GM19099 (cell line): ENCODE measurements around the gene RPL35A.
A peak's percentile ranks its signal among the peaks of the same experiment; 100 is the strongest.

ENCODE experiments used
- POLR2A ChIP-seq: IDR thresholded peaks from 3 replicates; pipeline ENCODE4 v1.6.1; 2011; ENCODE audit warnings: low read depth; ENCODE audit not compliant: insufficient read length; ENCODE audit errors: extremely low read depth

Gene RPL35A

DNA sequence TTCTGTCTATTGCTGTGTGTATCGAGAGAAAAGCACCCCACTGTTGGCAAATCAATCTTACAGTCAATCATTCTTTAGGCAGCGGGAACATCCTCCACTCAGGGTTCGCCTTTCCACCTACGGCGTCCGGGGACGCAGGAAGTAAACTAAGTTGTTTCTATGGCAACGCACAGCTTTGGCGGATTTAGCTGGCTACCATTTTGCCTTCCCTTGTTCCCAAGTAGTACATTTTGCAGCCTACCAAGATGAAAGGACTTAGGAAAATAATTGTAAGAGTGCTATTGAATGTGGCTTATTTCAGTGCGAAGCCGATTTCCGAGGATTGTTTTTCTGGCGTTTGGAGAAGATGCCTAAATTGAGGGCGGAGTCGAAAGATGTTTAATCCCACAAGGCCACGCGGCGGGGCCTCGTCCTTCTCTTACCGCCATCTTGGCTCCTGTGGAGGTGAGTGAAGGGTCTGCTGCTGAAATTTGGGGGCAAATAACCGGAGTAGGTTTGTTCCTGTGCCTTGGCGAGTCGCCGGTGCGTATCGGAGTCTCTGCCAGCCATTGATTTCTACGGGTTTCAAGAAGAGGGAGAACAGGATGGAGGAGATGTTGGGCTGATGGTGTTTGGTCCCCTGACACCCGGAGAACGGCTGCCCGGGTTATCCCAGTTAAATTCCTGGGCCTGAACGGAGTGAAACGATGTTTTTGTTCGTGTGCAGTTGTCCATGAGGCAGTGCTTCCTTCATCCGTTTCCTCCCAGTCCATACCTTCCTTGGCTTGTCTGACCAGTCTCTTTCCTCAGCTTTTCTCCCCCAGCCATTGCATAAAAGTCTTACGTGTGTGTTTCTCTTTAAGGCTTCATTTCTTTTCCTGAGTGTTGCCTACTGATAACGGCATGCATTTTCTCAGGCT is at the start of gene RPL35A:
Gene RPL35A, plus strand, starts transcription at position 413 of the 899 bp plus-strand sequence. CDS start 778 bp downstream, outside the sequence.
- TF ChIP-seq POLR2A = peak; percentile 98

DNA sequence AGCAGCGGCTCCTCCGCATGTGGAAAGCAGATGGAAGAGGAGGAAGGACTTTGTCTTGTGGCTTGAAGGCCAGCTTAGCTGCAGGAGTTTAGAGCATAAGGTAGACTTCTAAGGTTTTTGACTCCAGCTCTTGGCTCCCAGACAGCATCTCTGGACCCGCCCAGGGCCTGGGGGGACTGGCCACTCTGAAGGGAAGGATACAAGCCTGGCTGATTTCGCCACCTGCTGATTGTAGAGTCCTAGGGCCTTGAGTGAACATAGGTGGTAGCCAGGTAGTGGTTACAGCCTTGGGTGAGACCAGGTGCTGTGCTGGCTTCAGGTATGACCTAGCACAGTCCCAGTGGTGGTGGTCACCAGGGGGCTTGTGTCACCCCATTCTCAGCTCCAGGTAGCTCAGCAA is 48.4 kb upstream of the RPL35A start:
- TF ChIP-seq POLR2A = no peak

DNA sequence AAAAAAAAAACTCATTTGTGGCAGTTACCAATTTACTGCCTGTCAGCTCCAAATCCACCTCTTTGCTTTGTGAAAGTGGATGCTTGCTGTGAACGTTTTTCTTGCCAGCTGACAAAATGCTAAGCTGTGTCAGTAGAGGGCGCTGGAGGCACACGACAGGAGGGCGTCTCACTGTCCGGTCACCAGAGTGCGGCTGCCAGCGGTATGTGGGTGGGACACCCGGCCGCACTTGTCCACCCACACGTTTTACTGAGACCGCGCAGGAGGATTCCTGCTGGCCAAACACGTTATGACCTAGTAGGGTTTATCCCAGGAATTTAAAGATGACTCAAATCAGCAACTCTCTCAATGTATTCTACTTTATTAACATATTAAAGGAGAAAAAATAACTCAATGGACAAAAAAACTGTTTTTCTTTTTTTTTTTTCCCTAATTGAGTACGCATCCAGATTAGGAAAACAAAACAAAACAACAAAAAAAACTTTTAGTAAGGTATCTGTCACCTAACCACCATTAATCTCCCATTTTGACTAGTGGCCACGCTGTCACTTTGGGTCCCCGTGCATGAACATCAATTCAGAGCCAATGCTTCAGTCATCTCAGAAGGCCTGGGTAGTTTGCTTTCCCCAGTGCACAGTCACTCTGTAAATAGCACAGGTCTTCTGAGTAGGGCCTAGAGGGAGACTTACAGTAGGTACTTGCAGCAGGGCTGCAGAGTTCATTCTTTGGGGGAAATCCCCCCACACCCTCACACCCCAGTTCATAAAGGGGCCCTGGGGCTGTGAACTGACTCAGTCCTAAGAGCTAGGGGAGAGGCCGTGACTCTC is 43.8 kb upstream of the RPL35A start:
- TF ChIP-seq POLR2A = no peak

DNA sequence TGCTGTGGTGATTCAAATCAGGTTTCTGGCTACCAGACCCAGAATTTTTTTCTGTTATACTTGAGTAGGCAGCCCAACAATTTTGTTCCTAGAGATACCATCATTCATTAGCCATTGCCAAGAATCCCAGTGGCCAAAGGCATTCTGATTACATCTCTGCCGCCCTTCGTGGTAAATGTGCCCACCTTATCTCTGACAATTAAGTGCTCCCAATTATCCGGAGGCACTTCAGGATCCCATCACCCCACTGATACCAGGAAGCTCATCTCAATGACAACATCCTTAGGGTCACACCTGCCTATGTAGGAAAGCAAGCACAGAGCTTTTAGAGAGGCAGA is 43.2 kb upstream of the RPL35A start:
- TF ChIP-seq POLR2A = no peak

- no peak for TF ChIP-seq POLR2A
Measured at GRCh38 chr3:197907196-197907595, 42.8 kb upstream of the RPL35A start.

- TF ChIP-seq POLR2A = no peak
Measured at GRCh38 chr3:197908957-197909701, 40.9 kb upstream of the RPL35A start.

DNA sequence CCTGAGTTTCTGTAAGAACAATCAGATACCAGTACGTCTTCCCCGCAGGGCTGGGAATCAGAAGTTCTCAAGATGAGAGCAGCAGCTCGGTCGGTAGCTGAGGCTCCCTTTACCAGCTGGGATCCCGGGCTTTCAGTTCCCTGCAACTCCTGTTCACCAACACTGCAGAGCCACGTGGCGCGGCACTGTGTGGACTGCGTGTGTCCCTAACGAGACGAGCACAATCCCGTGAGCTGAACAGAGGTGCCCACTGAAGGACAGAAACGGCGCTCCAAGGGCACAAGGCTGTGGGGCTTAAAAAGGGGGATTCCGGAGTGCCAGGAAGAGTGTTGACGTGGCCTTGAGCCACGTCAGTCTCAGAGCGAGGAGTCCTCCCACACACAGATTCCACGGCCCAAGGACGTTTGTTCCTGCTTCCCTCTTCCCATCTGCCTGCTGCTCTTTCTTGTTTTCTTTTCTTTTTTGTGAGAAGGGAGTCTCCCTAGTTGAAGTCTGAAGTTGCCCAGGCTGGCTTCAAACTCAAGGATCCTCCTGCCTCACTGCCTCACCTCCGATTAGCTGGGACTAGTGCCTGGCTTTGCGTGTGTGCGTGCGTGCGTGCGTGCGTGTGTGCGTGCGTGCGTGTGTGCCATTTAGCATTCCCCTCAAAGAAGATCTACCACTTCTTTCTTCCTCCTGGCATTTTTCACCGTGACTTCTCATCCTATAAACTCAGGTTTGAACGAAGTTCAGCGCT is 37.1 kb upstream of the RPL35A start:
- TF ChIP-seq POLR2A = no peak

DNA sequence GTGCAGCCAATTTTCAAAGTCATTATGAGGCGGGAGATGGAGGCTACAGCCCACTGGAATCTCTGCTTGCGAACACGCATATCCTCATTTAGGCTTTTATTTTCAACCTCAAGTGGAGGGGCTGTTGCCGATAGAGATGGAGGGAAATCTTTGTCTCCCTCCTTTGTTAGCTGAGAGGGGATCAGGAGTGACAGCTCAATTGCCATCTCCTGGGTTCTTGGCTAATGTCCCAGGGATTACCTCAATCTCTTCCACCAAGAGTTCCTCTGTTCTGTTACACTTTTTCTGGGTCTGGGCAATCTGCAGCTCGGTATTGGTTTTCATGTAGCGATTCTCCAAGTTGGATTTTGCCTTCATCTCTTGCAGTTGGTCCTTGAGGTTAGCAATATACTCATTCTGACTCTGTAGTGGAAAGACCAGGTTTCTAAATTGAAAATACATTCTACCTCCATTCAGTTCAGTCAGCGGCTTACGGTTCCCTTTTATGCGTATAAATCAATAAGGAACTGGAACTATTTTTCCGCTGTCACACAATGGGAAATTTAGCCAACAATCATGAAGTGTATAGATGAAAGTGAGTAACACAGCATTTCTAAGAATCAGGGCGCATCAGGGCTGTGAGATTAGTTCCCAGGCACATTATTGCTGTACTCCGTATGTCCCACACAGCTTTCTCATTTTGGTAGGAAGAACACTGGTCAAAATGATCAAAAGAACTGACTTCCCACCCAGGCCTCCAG is 36.2 kb upstream of the RPL35A start:
- no peak for TF ChIP-seq POLR2A

DNA sequence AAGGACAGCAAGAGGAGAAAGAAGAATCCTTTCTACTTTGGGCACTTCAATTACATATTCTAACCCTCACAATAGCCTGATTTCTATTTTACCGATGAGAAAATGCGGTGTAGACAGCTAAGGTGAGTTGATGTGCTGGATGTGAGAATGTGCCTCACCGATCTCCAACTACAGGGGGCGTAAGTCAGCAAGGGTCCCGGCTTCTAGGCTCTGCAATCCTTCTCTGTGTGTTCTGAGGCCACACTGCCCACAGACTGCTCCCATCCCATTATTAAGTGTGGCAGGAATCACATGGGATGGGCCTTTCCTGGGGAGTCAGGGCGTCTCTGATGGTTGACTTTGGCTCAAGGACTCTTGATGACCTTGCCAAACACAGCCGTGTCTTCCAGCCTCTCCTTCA is 23.6 kb upstream of the RPL35A start:
- no peak for TF ChIP-seq POLR2A

- no peak for TF ChIP-seq POLR2A
Measured at GRCh38 chr3:197936819-197937384, 13.1 kb upstream of the RPL35A start.

DNA sequence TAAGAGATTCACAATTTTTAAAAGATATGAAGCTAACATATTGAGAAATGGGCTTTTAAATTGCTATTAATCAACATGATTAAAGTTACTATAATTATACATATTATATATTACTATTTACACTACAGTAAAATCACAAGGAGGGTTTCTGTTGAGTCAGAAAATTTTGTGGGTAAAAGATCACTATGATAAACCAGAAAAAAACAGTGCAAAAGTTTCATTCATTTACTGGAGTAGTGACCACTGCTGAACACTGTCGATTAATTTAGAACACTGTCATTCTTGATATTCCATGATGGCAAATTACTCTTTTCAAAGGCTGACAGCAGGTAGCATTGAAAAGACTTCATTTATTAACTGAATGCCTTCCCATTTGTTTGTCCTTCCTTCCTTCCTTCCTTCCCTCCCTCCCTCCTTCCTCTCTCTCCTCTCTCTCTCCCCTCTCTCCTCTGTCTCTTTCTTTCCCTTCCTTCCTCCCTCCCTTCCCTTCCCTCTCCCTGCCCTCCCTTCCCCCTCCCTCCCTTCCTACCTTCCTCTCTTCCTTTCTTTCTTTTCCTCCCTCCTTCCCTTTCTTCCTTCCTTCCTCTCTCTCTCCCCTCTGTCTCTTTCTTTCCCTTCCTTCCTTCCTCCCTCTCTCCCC is 9.1 kb upstream of the RPL35A start:
- no peak for TF ChIP-seq POLR2A

GRCh38 chr3:197942956-197943556 is 6.9 kb upstream of the RPL35A start:
- TF ChIP-seq POLR2A = no peak

- TF ChIP-seq POLR2A = no peak
Measured at GRCh38 chr3:197949191-197949777, 706 bp upstream of the RPL35A start.

GRCh38 chr3:197950677-197951061 is 679 bp downstream of the RPL35A start:
- no peak for TF ChIP-seq POLR2A
